COLO829 (cell line): Measurements from ENCODE around the gene GGTLC3.
"Not testable (repeated sequence)": the region's sequence is repeated elsewhere in the genome, so short reads cannot be mapped to it uniquely, and the experiment has no call there.

Experiments used
- DNase-seq: peaks from one replicate; pipeline ENCODE4 v3.0.0; 2012; ENCODE audit warnings: low spot score

Gene GGTLC3

GRCh38 chr22:18518061-18518460 is at the start of gene GGTLC3:
TSS of gene GGTLC3 (minus strand) at chr22:18518161. CDS start at chr22:18517897, 264 bp downstream.
- DNase-seq, result not testable (repeated sequence)

GRCh38 chr22:18560099-18560974 is 42.4 kb upstream of the GGTLC3 start:
- DNase-seq, result not testable (repeated sequence)

GRCh38 chr22:18558939-18559338 is 41.0 kb upstream of the GGTLC3 start:
- DNase-seq, result not testable (repeated sequence)

- DNase-seq, result not testable (repeated sequence)
These were observed 40.6 kb upstream of the GGTLC3 start for GRCh38 chr22:18558516-18558915.

GRCh38 chr22:18554280-18555256 is 36.6 kb upstream of the GGTLC3 start:
- not testable (repeated sequence) for DNase-seq

GRCh38 chr22:18552839-18553597 is 35.1 kb upstream of the GGTLC3 start:
- DNase-seq, result not testable (repeated sequence)

GRCh38 chr22:18551046-18551445 is 33.1 kb upstream of the GGTLC3 start:
- DNase-seq, result not testable (repeated sequence)

- DNase-seq, result not testable (repeated sequence)
These were observed 31.7 kb upstream of the GGTLC3 start for GRCh38 chr22:18549458-18550179.

- not testable (repeated sequence) for DNase-seq
These were observed 26.7 kb upstream of the GGTLC3 start for GRCh38 chr22:18544615-18545014.

GRCh38 chr22:18543400-18543799 is 25.4 kb upstream of the GGTLC3 start:
- DNase-seq, result not testable (repeated sequence)

GRCh38 chr22:18539994-18540393 is 22.0 kb upstream of the GGTLC3 start:
- DNase-seq, result not testable (repeated sequence)

GRCh38 chr22:18534315-18534714 is 16.4 kb upstream of the GGTLC3 start:
- not testable (repeated sequence) for DNase-seq

- not testable (repeated sequence) for DNase-seq
These were observed 15.7 kb upstream of the GGTLC3 start for GRCh38 chr22:18533633-18534032.

GRCh38 chr22:18529416-18530145 is 11.6 kb upstream of the GGTLC3 start:
- not testable (repeated sequence) for DNase-seq

GRCh38 chr22:18528597-18529415 is 10.8 kb upstream of the GGTLC3 start:
- not testable (repeated sequence) for DNase-seq

GRCh38 chr22:18527752-18528596 is 10.0 kb upstream of the GGTLC3 start, which contains the start of gene TMEM191B:
TSS of gene TMEM191B (plus strand) at chr22:18527802. CDS start at chr22:18527981, 179 bp downstream.
- not testable (repeated sequence) for DNase-seq

GRCh38 chr22:18523328-18523727 is 5.4 kb upstream of the GGTLC3 start:
- not testable (repeated sequence) for DNase-seq

- not testable (repeated sequence) for DNase-seq
These were observed 4.8 kb upstream of the GGTLC3 start for GRCh38 chr22:18522762-18523161.
